Cardiac muscle cell (in vitro differentiated cells and primary cell): ENCODE results near the gene COL2A1. TPM values are rescaled to one million over a fixed set of nuclear protein-coding genes. Genes with fewer than 3 reads are reported as not detected.

Experiments used
- DNase-seq, 2 donors: peaks; one replicate each; pipeline versions ENCODE4 v3.0.0 to v3.0.0-alpha.2; 2010 to 2017; ENCODE audit warnings: low read depth in 1 of 2, low spot score in 1 of 2
- H3K27ac ChIP-seq: fragments of 200-600 bp; sonication (generic); 2 replicates; pipeline ENCODE4 v1.5.1; 2016
- H3K27me3 ChIP-seq: fragments of 200-600 bp; sonication (generic); 2 replicates; pipeline ENCODE4 v1.6.0; 2016; ENCODE audit warnings: control low read depth
- H3K36me3 ChIP-seq: fragments of 200-600 bp; sonication (generic); 2 replicates; pipeline ENCODE4 v1.5.1; 2016; ENCODE audit warnings: control low read depth
- H3K4me1 ChIP-seq: fragments of 200-600 bp; sonication (generic); 2 replicates; pipeline ENCODE4 v1.8.1; 2017; ENCODE audit warnings: low read depth, mild to moderate bottlenecking, mixed run types
- H3K4me3 ChIP-seq: fragments of 200-600 bp; sonication (generic); 2 replicates; pipeline ENCODE4 v1.5.1; 2016; ENCODE audit warnings: mild to moderate bottlenecking
- H3K9me3 ChIP-seq: fragments of 200-600 bp; sonication (generic); 2 replicates; pipeline ENCODE4 v1.5.1; 2017; ENCODE audit warnings: low read depth, mild to moderate bottlenecking, control low read depth
- CTCF ChIP-seq: IDR thresholded peaks from 2 replicates; pipeline ENCODE4 v1.5.1; 2012; ENCODE audit warnings: low read depth, mild to moderate bottlenecking, low read length
- polyA plus RNA-seq: library from polyadenylated mRNA; unstranded; fragments of >200 nt; fragmentation: Nextera tagmentation; extraction: Ambion mirVana; gene quantifications from 2 replicates; pipeline ENCODE4 v1.2.1, GENCODE V29; 2016
- total RNA-seq: library from RNA; depleted of rRNA; stranded (reverse); fragments of >200 nt; gene quantifications from 2 replicates; pipeline ENCODE4 v1.2.3, GENCODE V29; 2016

The COL2A1 gene
- total and polyA plus RNA-seq, 2 experiments from 2014 or later, result 261 to 596 TPM

GRCh38 chr12:47972895-47973294, 31.4 kb downstream of the COL2A1 start:
- DNase-seq, result no peak
- Histone ChIP-seq H3K9me3 (no peaks in the 10 kb centered on the region), H3K36me3 (no peaks in the 10 kb centered on the region), H3K27ac (no peak overlapping the region), H3K27me3 (no peaks in the 10 kb centered on the region), H3K4me3 (no peak overlapping the region), H3K4me1 (peaks cover 19% of the 10 kb centered on the region)
- TF ChIP-seq CTCF, result no peak

GRCh38 chr12:47970843-47971242, 33.4 kb downstream of the COL2A1 start:
- H3K36me3 ChIP-seq, result no peaks in the 10 kb centered on the region
- DNase-seq, result no peak
- H3K27me3 ChIP-seq, result no peaks in the 10 kb centered on the region
- peaks cover 19% of the 10 kb centered on the region for H3K4me1 ChIP-seq
- TF ChIP-seq CTCF, result no peak
- H3K4me3 ChIP-seq, result no peak overlapping the region
- no peaks in the 10 kb centered on the region for H3K9me3 ChIP-seq
- no peak overlapping the region for H3K27ac ChIP-seq

GRCh38 chr12:47969845-47970244, 34.4 kb downstream of the COL2A1 start:
- TF ChIP-seq CTCF, result no peak
- peak in 1 of 2 donors; percentile 13 for DNase-seq
- H3K9me3 ChIP-seq, result no peaks in the 10 kb centered on the region

GRCh38 chr12:47967461-47968321, 36.6 kb downstream of the COL2A1 start:
- H3K4me1 ChIP-seq, result peaks cover 19% of the 10 kb centered on the region
- H3K27ac ChIP-seq, result no peak overlapping the region
- H3K4me3 ChIP-seq, result no peak overlapping the region

More at GRCh38 chr12:47969845-47970244, 34.4 kb downstream of the COL2A1 start:
- Histone ChIP-seq H3K4me1 (peaks cover 19% of the 10 kb centered on the region), H3K27me3 (no peaks in the 10 kb centered on the region), H3K27ac (no peak overlapping the region), H3K4me3 (no peak overlapping the region), H3K36me3 (no peaks in the 10 kb centered on the region)

GRCh38 chr12:47965581-47965980, 38.7 kb downstream of the COL2A1 start:
- no peak for DNase-seq
- Histone ChIP-seq H3K36me3 (no peaks in the 10 kb centered on the region), H3K27me3 (peaks cover 19% of the 10 kb centered on the region), H3K4me1 (peaks cover 11% of the 10 kb centered on the region), H3K4me3 (no peak overlapping the region), H3K9me3 (no peaks in the 10 kb centered on the region), H3K27ac (no peak overlapping the region)
- no peak for TF ChIP-seq CTCF

More at GRCh38 chr12:47967461-47968321, 36.6 kb downstream of the COL2A1 start:
- DNase-seq, result peak in 1 of 2 donors; percentile 63
- no peaks in the 10 kb centered on the region for H3K36me3 ChIP-seq
- no peak for TF ChIP-seq CTCF
- no peaks in the 10 kb centered on the region for H3K9me3 ChIP-seq
- H3K27me3 ChIP-seq, result peaks cover 7% of the 10 kb centered on the region
